NCI-H2227 (cell line): ENCODE results near the gene ORM2.
"Not testable (repeated sequence)": the region's sequence is repeated elsewhere in the genome, so short reads cannot be mapped to it uniquely, and the experiment has no call there.

Source experiments
- DNase-seq: peaks from one replicate; lab custom pipeline; 2025; ENCODE audit not compliant: unreplicated experiment; lab: John Stamatoyannopoulos, UW

Gene ORM2

GRCh38 chr9:114313186-114313585, 16.5 kb upstream of the ORM2 start:
- DNase-seq, result no peak

DNA sequence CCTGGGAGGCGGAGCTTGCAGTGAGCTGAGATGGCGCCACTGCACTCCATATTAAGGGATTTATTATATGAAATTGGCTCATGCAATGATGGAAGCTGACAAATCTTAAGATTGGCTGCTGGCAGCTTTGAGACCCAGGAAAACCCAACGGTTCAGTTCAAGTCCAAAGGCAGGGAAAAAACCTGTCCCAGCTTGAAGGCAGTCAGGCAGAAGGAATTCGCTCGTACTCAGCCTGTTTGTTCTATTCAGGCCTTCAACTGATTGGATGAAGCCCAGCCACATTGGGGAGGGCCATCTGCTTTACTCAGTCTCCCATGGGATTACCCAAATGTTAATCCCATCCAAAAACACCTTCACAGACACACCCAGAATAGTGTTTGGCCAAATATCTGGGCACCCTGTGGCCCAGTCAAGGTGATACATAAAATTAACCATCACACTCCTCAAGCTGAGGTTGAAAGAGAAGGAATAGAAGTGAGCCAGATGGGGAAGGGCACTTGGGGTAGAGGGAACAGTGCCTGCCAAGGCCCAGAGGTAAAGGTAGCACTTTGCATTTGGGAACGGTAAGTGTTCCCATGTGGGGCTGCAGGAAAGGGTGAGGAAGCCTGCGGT, 15.3 kb upstream of the ORM2 start:
- DNase-seq, result no peak

GRCh38 chr9:114314881-114315722, 14.6 kb upstream of the ORM2 start:
- no peak for DNase-seq

GRCh38 chr9:114315723-114316363, 13.8 kb upstream of the ORM2 start:
- DNase-seq, result no peak

DNA sequence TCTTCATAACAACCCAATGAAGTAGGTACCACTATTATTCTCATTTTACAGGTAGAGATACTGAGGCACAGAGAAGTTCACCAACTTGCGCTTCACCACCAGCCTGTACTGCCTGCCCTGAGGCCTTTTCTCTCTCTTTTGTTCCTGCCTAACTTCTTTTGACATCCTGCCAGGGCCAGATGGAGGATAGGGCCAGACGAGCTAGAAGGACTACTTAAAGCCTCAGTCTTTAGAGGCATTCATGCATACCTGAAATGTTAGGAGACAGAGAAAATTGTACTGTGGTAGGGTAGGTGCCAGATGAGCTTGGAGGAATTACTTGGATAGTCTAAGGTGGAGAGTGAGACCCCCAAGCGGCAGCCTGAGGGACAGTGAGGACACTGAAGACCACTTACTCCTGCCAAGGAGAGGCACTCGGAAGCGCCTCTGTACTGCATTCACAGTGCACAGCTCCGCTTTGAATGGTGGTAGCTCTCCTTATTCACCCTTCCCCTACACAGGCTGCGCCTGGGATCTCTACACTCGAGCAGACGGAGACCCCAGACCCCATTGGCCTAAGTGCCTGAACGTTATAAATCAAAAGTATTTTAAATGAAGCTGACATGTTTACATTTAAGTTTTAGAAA, 13.0 kb upstream of the ORM2 start:
- no peak for DNase-seq

DNA sequence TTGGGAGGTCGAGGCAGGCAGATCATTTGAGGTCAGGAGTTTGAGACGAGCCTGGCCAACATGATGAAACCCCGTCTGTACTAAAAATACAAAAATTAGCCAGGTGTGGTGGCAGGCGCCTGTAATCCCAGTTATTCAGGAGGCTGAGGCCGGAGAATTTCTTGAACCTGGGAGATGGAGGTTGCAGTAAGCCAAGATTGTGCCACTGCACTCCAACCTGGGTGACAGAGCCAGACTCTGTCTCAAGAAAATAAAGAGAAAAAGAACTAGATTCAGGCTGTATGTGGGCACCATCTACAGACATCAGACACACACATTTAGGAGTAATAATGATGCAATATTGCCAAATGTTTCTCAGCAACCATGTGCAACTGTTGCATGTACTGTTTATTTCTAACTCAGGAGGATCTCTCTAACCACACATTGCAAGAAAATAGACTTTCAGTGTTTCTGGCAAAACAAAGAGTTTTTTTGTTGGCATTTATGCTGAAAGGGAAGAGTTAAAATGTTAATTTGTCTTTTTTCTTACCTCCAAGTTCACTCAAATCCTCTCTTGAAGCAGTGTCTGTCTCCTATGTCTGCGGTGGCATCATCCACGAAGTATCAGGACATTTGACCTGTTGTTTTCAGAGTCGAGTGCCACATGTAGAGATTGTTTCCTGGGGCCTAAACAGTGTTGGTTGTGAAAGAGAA, 11.9 kb upstream of the ORM2 start:
- no peak for DNase-seq

DNA sequence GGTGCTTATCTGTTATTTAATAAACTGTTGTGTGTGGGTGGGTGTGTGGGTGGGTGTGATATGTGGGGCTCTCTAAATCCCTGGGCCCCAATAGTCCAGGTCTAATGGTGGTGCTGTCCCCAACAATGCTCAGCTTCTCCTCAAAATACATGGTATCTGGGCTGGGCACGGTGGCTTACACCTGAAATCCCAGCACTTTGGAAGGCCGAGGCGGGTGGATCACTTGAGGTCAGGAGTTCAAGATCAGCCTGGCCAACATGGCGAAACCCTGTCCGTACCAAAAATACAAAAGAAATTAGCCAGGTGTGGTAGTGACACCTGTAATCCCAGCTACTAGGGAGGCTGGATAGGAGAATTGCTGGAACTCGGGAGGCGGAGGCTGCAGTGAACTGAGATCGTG, 11.3 kb upstream of the ORM2 start:
- no peak for DNase-seq

DNA sequence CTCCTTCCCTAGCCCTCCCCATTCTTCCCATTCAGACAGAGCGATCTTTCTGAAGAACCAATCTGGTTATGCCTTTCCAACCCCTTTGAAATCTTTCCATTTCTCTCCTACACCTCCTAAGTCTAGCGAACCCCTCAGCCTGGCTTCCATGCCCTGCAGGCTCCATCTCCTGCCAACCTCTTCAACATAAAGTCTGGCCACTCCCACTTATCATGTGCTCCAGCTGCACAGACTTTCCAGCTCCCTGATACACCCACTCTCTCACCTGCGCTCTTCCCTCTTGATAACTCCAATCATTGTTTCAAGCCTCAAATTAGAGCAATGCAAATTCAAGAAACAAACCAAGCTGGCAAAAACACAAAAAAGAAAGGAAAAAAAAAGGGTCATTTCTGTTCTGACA, 10.5 kb upstream of the ORM2 start:
- DNase-seq, result peak; percentile 3

GRCh38 chr9:114320710-114321109, 9.0 kb upstream of the ORM2 start:
- DNase-seq, result not testable (repeated sequence)

DNA sequence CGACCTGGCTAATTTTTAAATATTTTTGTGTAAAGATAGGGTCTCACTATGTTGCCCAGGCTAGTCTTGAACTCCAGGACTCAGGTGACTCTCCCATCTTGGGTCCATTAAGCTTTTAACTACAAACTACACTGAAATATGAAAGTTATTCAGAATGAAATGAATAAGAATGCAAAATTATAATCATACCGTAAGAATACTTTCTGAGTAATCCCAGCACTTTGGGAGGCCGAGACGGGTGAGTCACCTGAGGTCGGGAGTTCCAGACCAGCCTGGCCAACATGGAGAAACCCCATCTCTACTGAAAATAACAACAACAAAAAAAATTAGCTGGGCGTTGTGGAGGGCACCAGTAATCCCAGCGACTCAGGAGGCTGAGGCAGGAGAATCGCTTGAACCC, 7.9 kb upstream of the ORM2 start:
- DNase-seq, result no peak

GRCh38 chr9:114322160-114322818, 7.4 kb upstream of the ORM2 start:
- not testable (repeated sequence) for DNase-seq

GRCh38 chr9:114322831-114323531, 6.7 kb upstream of the ORM2 start, which contains the start of gene ORM1:
Gene ORM1, plus strand, starts transcription at chr9:114323098. Its CDS starts 36 bp downstream, at chr9:114323134.
- not testable (repeated sequence) for DNase-seq

- not testable (repeated sequence) for DNase-seq
These were observed 5.8 kb upstream of the ORM2 start for GRCh38 chr9:114323849-114324248.

DNA sequence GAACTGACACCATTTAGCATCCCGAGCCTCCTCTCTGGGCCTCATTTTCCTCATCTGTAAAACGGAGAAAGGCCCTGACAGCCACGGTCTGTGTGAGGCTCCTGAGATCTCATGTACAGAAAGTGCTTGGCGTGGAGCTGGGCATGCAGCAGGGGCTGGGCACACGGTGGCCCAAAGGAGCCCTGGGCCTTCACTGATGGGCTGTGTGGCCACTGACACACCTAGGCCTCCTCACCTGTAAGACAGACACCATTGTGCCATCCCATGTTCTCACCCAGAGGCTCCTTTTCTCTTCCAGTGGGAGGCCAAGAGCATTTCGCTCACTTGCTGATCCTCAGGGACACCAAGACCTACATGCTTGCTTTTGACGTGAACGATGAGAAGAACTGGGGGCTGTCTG, 5.2 kb upstream of the ORM2 start:
- DNase-seq, result no peak

DNA sequence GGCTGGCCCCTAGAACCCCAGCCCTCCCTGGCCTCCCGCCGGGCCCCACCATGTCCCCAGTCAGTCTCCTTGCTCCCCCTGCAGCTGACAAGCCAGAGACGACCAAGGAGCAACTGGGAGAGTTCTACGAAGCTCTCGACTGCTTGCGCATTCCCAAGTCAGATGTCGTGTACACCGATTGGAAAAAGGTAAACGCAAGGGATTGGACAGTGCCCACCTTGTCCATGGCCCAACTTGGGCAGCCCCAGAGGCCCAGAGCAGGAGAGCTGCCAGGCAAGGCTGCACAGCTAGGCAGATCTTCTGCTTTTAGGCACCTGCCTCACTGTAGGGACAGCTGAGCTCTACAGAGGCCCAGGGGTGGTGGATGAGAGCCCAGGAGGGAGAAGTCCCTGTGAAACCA, 4.7 kb upstream of the ORM2 start:
- DNase-seq, result not testable (repeated sequence)

GRCh38 chr9:114325684-114326254, 3.9 kb upstream of the ORM2 start:
- DNase-seq, result not testable (repeated sequence)

DNA sequence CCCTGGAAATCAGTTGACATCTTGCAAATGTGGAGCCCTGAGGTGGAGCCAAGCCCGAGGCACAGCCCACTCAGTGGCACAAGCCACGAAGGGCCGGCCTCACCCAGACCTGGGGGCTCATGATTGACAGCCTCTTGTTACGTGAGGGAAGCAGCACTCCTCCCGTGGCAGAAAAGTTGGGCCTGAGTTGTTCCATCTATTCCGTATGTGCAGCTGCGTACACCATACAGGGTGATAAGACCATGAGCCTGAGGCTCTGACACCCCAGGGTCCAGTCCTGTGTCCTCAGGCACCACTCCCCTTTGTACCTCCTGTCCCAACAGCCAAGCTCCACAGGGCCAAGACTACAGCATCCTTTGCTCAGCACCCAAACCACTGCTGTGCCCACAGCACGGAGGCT, 1.9 kb upstream of the ORM2 start:
- DNase-seq, result no peak

DNA sequence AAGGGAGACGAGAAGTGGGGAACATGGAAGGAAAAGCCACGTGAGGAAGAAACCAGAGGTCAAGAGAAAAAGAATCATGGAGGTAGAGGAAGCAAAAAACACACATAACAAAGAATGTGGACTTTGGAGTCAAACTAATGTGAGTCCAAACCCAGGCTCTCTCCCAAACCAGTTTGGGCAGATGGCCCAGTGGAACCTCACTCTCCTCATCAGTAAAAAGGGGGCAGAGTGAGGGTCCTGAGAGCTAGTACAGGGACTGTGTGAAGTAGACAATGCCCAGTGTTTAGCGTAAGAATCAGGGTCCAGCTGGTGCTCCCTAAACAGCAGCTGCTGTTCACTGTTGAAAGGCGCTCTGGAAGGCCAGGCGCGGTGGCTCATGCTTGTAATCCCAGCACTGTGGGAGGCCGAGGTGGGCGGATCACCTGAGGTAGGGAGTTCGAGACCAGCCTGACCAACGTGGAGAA, 1.3 kb upstream of the ORM2 start:
- DNase-seq, result not testable (repeated sequence)

- DNase-seq, result not testable (repeated sequence)
These were observed 588 bp upstream of the ORM2 start for GRCh38 chr9:114328937-114329624.
